ENCODE data around the gene RAD51B.
"Not testable (repeated sequence)": the region's sequence is repeated elsewhere in the genome, so short reads cannot be mapped to it uniquely, and the experiment has no call there.

RAD51B gene

DNA sequence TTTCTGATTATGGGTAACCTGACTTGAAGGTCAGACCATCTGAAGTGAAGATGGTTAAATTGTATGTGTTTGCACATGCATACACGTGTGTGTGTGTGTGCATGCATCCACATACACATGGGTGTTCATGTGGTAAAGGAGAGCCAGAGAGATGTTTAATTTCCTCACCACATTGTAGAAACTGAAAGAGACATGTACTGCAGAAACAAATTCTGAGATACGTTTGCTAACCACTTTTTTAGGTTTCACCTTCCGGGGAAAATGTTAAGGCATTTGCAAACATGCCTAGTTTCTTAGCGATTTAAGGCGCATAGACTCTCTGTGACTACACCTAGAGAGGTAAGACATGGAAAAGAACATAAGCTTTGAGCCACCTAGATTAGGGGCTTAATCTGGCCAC lies 362.9 kb downstream of the RAD51B start:
- DNase-seq (ENCODE audit: low spot score) = no peak
- TF ChIP-seq, protein P1, sequence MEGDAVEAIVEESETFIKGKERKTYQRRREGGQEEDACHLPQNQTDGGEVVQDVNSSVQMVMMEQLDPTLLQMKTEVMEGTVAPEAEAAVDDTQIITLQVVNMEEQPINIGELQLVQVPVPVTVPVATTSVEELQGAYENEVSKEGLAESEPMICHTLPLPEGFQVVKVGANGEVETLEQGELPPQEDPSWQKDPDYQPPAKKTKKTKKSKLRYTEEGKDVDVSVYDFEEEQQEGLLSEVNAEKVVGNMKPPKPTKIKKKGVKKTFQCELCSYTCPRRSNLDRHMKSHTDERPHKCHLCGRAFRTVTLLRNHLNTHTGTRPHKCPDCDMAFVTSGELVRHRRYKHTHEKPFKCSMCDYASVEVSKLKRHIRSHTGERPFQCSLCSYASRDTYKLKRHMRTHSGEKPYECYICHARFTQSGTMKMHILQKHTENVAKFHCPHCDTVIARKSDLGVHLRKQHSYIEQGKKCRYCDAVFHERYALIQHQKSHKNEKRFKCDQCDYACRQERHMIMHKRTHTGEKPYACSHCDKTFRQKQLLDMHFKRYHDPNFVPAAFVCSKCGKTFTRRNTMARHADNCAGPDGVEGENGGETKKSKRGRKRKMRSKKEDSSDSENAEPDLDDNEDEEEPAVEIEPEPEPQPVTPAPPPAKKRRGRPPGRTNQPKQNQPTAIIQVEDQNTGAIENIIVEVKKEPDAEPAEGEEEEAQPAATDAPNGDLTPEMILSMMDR (conservative IDR thresholded peaks at IDR 0.05; ENCODE audit: low read depth) = no peak
- no peak overlapping the region for H3K27ac ChIP-seq
- POLR2A ChIA-PET (ENCODE audit: low non-redundant PET) = no interaction called here
- CTCF ChIA-PET = interaction anchor here (0.7 kb wide), 1 partner anchor 957 kb away, joined by 3 read pairs; no protein-coding TSS in a partner anchor

DNA sequence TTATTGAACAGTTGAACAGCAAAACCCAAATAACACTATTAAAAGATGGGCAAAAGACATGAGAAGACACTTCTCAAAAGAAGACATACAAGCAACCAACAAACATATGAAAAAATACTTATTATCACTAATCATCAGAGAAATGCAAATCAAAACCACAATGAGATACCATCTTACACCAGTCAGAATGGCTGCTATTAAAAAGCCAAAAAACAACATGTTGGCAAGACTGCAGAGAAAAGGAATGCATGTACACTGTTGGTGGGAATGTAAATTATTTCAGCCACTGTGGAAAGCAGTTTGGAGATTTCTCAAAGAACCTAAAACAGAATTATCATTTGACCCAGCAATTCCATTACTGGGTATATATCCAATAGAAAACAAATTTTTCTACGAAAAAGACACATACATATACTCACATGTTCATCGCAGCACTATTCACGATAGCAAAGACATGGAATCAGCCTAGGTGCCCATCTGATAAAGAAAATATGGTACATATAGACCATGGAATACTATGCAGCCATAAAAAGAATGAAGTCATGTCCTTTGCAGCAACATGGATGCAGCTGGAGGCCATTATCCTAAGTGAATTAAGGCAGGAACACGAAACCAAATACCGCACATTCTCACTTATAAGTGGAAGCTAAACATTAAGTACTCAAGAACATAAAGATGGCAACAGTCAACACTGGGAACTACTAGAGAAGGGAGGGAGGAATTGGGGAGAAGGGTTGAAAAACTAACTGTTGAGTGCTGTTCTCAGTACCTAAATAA lies 367.1 kb downstream of the RAD51B start:
- CTCF ChIA-PET = not testable (repeated sequence)

DNA sequence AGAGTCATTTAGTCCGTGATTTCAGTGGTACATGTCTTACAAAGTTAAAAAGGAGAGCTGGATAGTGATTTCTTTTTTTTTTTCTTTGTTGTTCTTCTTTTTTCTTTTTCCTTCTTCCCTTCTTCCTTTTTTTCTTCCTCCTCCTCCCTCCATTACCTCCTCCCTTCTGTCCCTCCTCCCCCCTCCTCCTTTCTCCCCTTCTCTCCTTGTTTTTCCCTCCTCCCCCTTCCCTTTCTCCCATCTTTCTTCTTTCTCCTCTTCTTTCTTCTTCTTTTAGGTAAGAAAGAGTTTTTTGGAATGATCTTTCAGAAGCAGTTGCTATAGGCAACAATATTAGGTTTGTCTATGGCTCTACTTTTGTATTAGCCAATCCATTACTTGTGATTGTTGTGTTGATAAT lies 368.6 kb downstream of the RAD51B start:
- DNase-seq (ENCODE audit: low spot score) = no peak
- ChIA-PET POLR2A (ENCODE audit: low non-redundant PET) (no interaction called here), CTCF (no interaction called here)
- TF ChIP-seq, protein P1 (conservative IDR thresholded peaks at IDR 0.05; ENCODE audit: low read depth) = no peak
- no peak overlapping the region for H3K27ac ChIP-seq

More for the DNA sequence above, 367.1 kb downstream of the RAD51B start:
- POLR2A ChIA-PET (ENCODE audit: low non-redundant PET); DNase-seq (ENCODE audit: low spot score); H3K27ac ChIP-seq: not testable (repeated sequence)

DNA sequence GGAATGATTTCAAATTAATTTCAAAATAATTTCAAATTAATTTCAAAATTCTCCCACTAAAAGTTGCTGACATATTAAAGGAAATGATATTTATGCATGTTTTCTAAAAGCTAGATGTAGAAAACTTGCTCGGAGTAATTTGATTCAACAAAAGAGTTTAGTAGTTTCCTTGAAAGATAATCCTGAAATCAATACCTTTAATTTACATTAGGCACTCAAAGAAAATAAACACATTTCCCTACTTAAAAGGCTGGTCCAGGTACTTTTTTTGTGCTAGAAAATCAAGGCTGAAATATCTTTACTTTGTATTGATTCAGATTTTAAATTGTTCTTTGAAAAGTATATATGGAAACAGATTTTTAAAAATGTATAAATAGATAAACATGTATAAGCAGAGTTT lies 370.5 kb downstream of the RAD51B start:
- DNase-seq (ENCODE audit: low spot score) = no peak
- POLR2A ChIA-PET (ENCODE audit: low non-redundant PET) = no interaction called here
- no peak overlapping the region for H3K27ac ChIP-seq
- TF ChIP-seq, protein P1 (conservative IDR thresholded peaks at IDR 0.05; ENCODE audit: low read depth) = no peak
- CTCF ChIA-PET = interaction anchor here (0.7 kb wide), 1 partner anchor 579 kb away, joined by 3 read pairs; no protein-coding TSS in a partner anchor

DNA sequence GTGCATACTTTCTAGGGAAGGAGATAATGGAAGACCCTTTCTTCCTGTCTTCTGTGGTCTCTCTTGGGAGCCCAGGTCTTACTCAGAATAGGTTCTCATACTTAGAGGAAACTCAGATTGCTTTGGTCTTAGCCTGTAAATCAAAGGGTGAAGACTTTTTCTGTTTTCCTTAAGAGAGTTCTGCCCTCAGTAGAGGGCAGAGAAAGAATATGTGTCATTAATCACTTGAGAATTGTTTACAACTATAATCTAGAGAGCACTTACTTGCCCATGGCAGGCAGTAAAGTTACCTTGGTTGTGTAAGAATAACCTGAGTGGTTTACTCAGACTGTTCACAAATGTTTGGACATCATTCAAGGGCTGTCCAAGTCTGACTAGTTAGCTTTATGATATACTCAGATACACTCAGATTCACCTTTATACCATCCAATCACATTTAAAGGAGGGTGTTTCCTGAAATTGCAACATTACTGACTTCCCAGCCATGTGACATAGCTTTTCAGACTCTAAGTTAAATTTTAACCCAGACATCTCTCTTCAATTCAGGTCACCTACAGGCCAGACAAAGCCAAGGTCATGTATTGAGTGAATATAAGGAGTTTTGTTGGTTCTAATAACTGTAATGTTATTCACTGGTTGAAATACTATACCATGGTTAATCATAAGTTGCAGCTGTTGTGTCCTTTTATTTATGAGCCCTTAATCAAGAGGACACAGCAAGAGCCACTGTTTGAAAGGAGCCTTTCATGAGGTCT lies 372.2 kb downstream of the RAD51B start:
- POLR2A ChIA-PET (ENCODE audit: low non-redundant PET) = no interaction called here

DNA sequence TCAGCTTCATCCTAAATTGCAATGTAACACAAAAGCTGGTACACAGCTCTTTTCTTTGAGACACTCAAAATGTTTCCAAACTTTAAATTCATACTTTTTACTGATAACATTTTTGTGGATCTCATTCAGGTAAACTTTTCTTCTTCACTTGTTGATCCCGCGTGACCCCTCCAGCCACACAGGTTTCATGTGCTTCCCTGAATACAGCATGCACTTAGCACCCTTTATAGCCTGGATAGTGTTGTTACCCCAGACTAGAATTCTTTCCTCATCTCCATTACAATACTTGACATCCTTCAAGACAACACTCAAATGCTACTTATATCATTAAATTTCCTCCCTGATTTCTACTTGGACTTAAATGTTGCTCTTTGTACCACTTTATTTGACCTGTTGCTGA lies 373.4 kb downstream of the RAD51B start:
- POLR2A ChIA-PET (ENCODE audit: low non-redundant PET) = no interaction called here
- DNase-seq (ENCODE audit: low spot score) = no peak
- H3K27ac ChIP-seq = no peak overlapping the region
- CTCF ChIA-PET = no interaction called here
- TF ChIP-seq, protein P1 (conservative IDR thresholded peaks at IDR 0.05; ENCODE audit: low read depth) = no peak

More for the DNA sequence above, 372.2 kb downstream of the RAD51B start:
- no peak overlapping the region for H3K27ac ChIP-seq
- DNase-seq (ENCODE audit: low spot score) = peak; percentile 34
- TF ChIP-seq, protein P1 (conservative IDR thresholded peaks at IDR 0.05; ENCODE audit: low read depth) = no peak
- CTCF ChIA-PET = no interaction called here

Measured in RWPE1 (cell line).